Thymus (tissue), 11 donors: ENCODE data around the gene ELOVL6. TPM values are rescaled to one million over a fixed set of nuclear protein-coding genes. Genes with fewer than 3 reads are reported as not detected.

ENCODE experiments used
- DNase-seq, 9 donors: peaks; one replicate each; pipeline ENCODE4 v3.0.0-alpha.2; 2013; ENCODE audit warnings: low spot score in 9 of 9, low read depth in 6 of 9, missing footprints in 1 of 9
- H3K27ac ChIP-seq, 2 donors: one replicate each; pipeline ENCODE4 v1.5.1; 2013; ENCODE audit warnings: control low read depth in 1 of 2, low read depth in 1 of 2, low read length in 1 of 2, mild to moderate bottlenecking in 1 of 2, moderate library complexity in 1 of 2
- H3K27me3 ChIP-seq, 2 donors: one replicate each; pipeline ENCODE4 v1.5.1; 2013; ENCODE audit warnings: low read length in 1 of 2; ENCODE audit not compliant: control insufficient read depth in 2 of 2, insufficient read depth in 1 of 2
- H3K36me3 ChIP-seq, 2 donors: one replicate each; pipeline ENCODE4 v1.5.1; 2013; ENCODE audit warnings: low read length in 1 of 2, mild to moderate bottlenecking in 1 of 2, moderate library complexity in 1 of 2; ENCODE audit not compliant: control insufficient read depth in 2 of 2, insufficient read depth in 2 of 2
- H3K4me1 ChIP-seq, 2 donors: one replicate each; pipeline ENCODE4 v1.5.1; 2013; ENCODE audit warnings: low read length in 2 of 2; ENCODE audit not compliant: control insufficient read depth in 2 of 2, insufficient read depth in 2 of 2
- H3K4me3 ChIP-seq, 2 donors: one replicate each; pipeline ENCODE4 v1.5.1; 2013; ENCODE audit warnings: low read length in 2 of 2, control low read depth in 1 of 2, mild to moderate bottlenecking in 1 of 2
- H3K9me3 ChIP-seq, 2 donors: one replicate each; pipeline ENCODE4 v1.5.1; 2013; ENCODE audit warnings: low read length in 1 of 2, mild to moderate bottlenecking in 1 of 2; ENCODE audit not compliant: control insufficient read depth in 2 of 2, insufficient read depth in 1 of 2
- WGBS: extraction: QIAGEN DNeasy Blood & Tissue Kit; methylation state at CpG from one replicate; pipeline ENCODE4 v1.1.7; 2013; 5-methylcytosine and 5-hydroxymethylcytosine counted together
- polyA plus RNA-seq: library from polyadenylated mRNA; stranded (reverse); fragments of 200-250 nt; gene quantifications from one replicate; pipeline ENCODE4 v1.2.3, GENCODE V29; 2013
- total RNA-seq: library from RNA; stranded (reverse); fragments of 120-200 nt; gene quantifications from one replicate; pipeline ENCODE4 v1.2.4, GENCODE V29; 2013
- donor health status: healthy.

ELOVL6 gene
- total and polyA plus RNA-seq, 2 donors: 2.8 to 3.1 TPM

DNA sequence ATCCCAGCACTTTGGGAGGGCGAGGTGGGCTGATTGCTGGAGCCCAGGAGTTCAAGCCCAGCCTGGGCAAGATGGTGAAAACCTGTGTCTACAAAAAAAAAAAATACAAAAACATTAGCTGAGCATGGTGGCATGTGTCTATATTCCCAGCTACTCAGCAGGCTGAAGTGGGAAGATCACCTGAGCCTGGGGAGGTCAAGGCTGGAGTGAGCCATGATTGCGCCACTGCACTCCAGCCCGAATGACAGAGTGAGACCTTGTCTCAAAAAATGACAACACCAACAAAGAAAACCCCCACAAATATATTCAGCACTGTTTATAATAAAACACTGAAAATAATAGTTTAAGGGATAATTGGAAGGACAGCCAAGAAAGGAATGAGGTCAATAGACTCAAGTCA, 3.6 kb upstream of the ELOVL6 start:
- H3K27ac ChIP-seq: no peak overlapping the region
- no peaks in the 10 kb centered on the region for H3K36me3 ChIP-seq
- no peaks in the 10 kb centered on the region for H3K9me3 ChIP-seq
- H3K27me3 ChIP-seq: peaks cover 0 to 5% of the 10 kb centered on the region in 2 donors
- no peak for DNase-seq
- H3K4me3 ChIP-seq: no peak overlapping the region
- peaks cover 0 to 5% of the 10 kb centered on the region in 2 donors for H3K4me1 ChIP-seq
- WGBS: 98% methylated on average over 3 of the region's 3 CpGs

GRCh38 chr4:110201502-110201901, 3.1 kb upstream of the ELOVL6 start:
- Histone ChIP-seq H3K27me3 (peaks cover 0 to 5% of the 10 kb centered on the region in 2 donors), H3K4me3 (no peak overlapping the region), H3K4me1 (peaks cover 0 to 5% of the 10 kb centered on the region in 2 donors), H3K27ac (no peak overlapping the region), H3K36me3 (no peaks in the 10 kb centered on the region), H3K9me3 (no peaks in the 10 kb centered on the region)
- WGBS: 95% methylated on average over 2 of the region's 2 CpGs
- DNase-seq: no peak

- H3K27me3 ChIP-seq: peaks cover 0 to 5% of the 10 kb centered on the region in 2 donors
- H3K36me3 ChIP-seq: no peaks in the 10 kb centered on the region
- WGBS: 97% methylated on average over 2 of the region's 2 CpGs
- DNase-seq: no peak
- no peak overlapping the region for H3K27ac ChIP-seq
- H3K4me1 ChIP-seq: peaks cover 3 to 10% of the 10 kb centered on the region in 2 donors
- H3K4me3 ChIP-seq: no peak overlapping the region
- peaks cover 0 to 2% of the 10 kb centered on the region in 2 donors for H3K9me3 ChIP-seq
Measured at GRCh38 chr4:110200689-110201088, 2.3 kb upstream of the ELOVL6 start.

DNA sequence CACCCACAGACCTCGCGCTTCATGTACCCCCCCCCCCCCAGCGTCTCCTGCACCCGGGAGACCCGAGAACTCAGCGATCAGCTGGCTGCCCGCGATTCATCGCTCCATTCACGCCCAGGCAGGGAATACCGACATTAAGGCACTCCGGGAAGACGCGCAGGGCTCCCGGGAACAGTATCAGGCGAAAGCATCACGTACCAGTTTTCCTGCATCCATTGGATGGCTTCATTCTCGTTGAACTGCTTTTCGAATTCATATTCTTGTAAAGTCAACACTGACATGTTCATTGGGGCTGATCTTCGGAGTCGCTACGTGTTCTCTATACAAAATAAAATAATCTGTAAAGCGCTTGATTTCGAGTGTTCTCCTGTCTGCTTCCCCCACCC, 373 bp downstream of the ELOVL6 start:
- peak in 7 of 9 donors; percentile 10 to 58 (median 29) for DNase-seq
- no peaks in the 10 kb centered on the region for H3K36me3 ChIP-seq
- peaks cover 0 to 2% of the 10 kb centered on the region in 2 donors for H3K9me3 ChIP-seq
- peaks cover 3 to 22% of the 10 kb centered on the region in 2 donors for H3K4me1 ChIP-seq
- H3K27me3 ChIP-seq: peaks cover 0 to 5% of the 10 kb centered on the region in 2 donors
- peak overlapping the region in 1 of 2 donors; percentile 75 for H3K27ac ChIP-seq
- peak overlapping the region; percentile 86 to 92 for H3K4me3 ChIP-seq
- under 1% methylated on average over 24 of the region's 24 CpGs for WGBS

GRCh38 chr4:110197529-110198042, 829 bp downstream of the ELOVL6 start:
- peaks cover 0 to 5% of the 10 kb centered on the region in 2 donors for H3K27me3 ChIP-seq
- peak in 8 of 9 donors; percentile 27 to 79 (median 50) for DNase-seq
- WGBS: under 1% methylated on average over 26 of the region's 26 CpGs
- H3K4me3 ChIP-seq: peak overlapping the region; percentile 86 to 92
- no peaks in the 10 kb centered on the region for H3K36me3 ChIP-seq
- peaks cover 3 to 23% of the 10 kb centered on the region in 2 donors for H3K4me1 ChIP-seq
- H3K27ac ChIP-seq: peak overlapping the region; percentile 1 to 75
- peaks cover 0 to 2% of the 10 kb centered on the region in 2 donors for H3K9me3 ChIP-seq

- peaks cover 0 to 5% of the 10 kb centered on the region in 2 donors for H3K27me3 ChIP-seq
- DNase-seq: peak in 8 of 9 donors; percentile 26 to 78 (median 50)
- peaks cover 3 to 23% of the 10 kb centered on the region in 2 donors for H3K4me1 ChIP-seq
- peak overlapping the region; percentile 86 to 92 for H3K4me3 ChIP-seq
- peaks cover 0 to 2% of the 10 kb centered on the region in 2 donors for H3K9me3 ChIP-seq
- H3K27ac ChIP-seq: peak overlapping the region; percentile 75 to 91
- no peaks in the 10 kb centered on the region for H3K36me3 ChIP-seq
- under 1% methylated on average over 47 of the region's 47 CpGs for WGBS
Measured at GRCh38 chr4:110196871-110197528, 1.4 kb downstream of the ELOVL6 start.

DNA sequence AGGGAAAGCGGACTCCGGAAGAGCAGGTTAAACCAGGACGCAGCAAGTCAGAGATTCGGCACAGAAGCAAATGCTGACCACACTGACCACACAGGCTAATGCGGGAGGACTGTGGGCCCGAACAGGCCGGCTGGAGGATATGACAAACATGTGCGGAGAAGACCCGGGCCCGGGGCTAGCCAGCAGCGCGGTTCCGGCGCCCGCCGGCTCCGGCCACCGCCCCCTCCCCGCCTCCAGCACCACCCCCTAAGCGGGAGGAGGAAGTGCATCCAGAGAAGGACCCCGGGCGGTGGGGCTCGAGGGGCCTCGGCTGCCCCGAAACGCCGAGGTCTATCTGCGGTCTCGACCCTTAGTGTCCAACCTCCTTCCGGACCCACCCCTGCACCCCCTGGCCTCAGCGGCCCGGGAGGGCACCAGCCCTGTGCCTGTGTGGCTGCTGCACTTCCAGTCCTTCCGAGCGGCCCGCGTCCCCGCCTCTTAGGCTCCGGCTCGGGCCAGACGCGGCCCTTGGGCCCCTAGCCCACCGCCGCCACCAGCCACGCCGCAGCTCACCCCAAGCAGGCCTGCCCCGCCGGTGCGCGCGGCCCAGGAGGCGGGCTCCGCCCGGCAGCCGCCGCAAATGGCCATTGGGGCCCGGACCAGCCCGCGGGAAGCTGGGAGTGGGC, 2.1 kb downstream of the ELOVL6 start:
- peaks cover 0 to 2% of the 10 kb centered on the region in 2 donors for H3K9me3 ChIP-seq
- H3K27ac ChIP-seq: peak overlapping the region; percentile 75 to 91
- peaks cover 0 to 5% of the 10 kb centered on the region in 2 donors for H3K27me3 ChIP-seq
- under 1% methylated on average over 58 of the region's 58 CpGs for WGBS
- peak overlapping the region; percentile 86 to 92 for H3K4me3 ChIP-seq
- DNase-seq: peak in 7 of 9 donors; percentile 30 to 73 (median 44)
- H3K4me1 ChIP-seq: peaks cover 3 to 23% of the 10 kb centered on the region in 2 donors
- no peaks in the 10 kb centered on the region for H3K36me3 ChIP-seq

DNA sequence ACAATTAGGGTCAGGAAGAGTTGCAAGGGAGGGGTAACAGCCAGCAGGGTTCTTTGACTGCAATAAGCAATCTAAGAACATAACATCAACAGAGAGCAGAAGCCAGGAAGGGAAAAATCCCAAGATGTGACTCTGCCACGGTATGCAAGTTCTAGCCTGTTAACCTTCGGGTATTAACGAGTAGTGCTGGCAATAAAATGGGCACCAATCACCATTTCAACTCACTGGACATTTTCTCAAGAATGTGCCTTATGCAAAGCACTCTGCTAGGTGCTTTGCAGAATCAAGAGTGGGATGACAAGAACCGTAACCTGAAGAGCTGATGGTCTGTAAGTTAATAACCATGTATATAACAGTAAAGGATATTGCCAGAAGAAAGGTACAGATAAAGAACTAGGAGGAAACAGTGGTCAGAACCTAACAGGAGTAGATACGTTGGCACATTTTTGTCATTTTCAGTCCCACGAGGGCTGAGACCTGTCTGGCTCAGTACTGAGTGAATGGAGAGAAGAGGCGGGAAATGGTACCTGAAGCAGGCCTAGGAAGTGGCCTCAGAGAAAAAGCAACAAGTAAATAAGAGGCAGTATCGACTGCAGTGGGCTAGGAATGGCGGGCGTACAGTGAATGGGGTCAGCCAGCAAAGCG, 2.7 kb downstream of the ELOVL6 start:
- WGBS: 34% methylated on average over 11 of the region's 11 CpGs
- peaks cover 0 to 2% of the 10 kb centered on the region in 2 donors for H3K9me3 ChIP-seq
- peak overlapping the region; percentile 86 to 92 for H3K4me3 ChIP-seq
- peaks cover 3 to 23% of the 10 kb centered on the region in 2 donors for H3K4me1 ChIP-seq
- H3K27me3 ChIP-seq: peaks cover 0 to 5% of the 10 kb centered on the region in 2 donors
- DNase-seq: peak in 5 of 9 donors; percentile 5 to 54 (median 26)
- peak overlapping the region; percentile 75 to 91 for H3K27ac ChIP-seq
- no peaks in the 10 kb centered on the region for H3K36me3 ChIP-seq
